Lung (tissue), 12 donors: Measurements from ENCODE around the gene CELF3. TPM values are rescaled to one million over a fixed set of nuclear protein-coding genes. Genes with fewer than 3 reads are reported as not detected.

Experiments
- ATAC-seq: fragments of 200-7000 bp; cut with Tn5 transposase; one replicate; pipeline ENCODE4 v1.9.1; 2020; ENCODE audit warnings: moderate number of reproducible peaks; ENCODE audit not compliant: insufficient read depth, low FRiP score
- DNase-seq, 3 donors: peaks; one replicate each; pipeline ENCODE4 v3.0.0-alpha.2; 2013 to 2017
- H3K27ac ChIP-seq, 2 donors: one replicate each; pipeline ENCODE4 v1.5.1; 2013; ENCODE audit warnings: mild to moderate bottlenecking in 2 of 2, moderate library complexity in 2 of 2, control low read depth in 1 of 2, inconsistent platforms in 1 of 2, low read depth in 1 of 2, low read length in 1 of 2
- H3K27me3 ChIP-seq, 3 donors: one replicate each; pipeline ENCODE4 v1.5.1; 2013; ENCODE audit warnings: low read length in 2 of 3; ENCODE audit not compliant: control insufficient read depth in 3 of 3, insufficient read depth in 3 of 3
- H3K36me3 ChIP-seq, 4 donors: one replicate each; pipeline ENCODE4 v1.5.1; 2013; ENCODE audit warnings: low read length in 4 of 4, mild to moderate bottlenecking in 1 of 4, moderate library complexity in 1 of 4; ENCODE audit not compliant: control insufficient read depth in 4 of 4, insufficient read depth in 4 of 4
- H3K4me1 ChIP-seq, 5 donors: one replicate each; pipeline ENCODE4 v1.5.1; 2013; ENCODE audit warnings: low read length in 5 of 5, mild to moderate bottlenecking in 2 of 5, moderate library complexity in 1 of 5; ENCODE audit not compliant: control insufficient read depth in 5 of 5, insufficient read depth in 5 of 5
- H3K4me3 ChIP-seq: one replicate; pipeline ENCODE4 v1.5.1; 2013; ENCODE audit warnings: mild to moderate bottlenecking, control low read depth, moderate library complexity
- H3K9ac ChIP-seq, 2 donors: one replicate each; pipeline ENCODE4 v1.5.1; 2013; ENCODE audit warnings: low read length in 2 of 2, control low read depth in 1 of 2; ENCODE audit not compliant: insufficient read depth in 1 of 2
- H3K9me3 ChIP-seq, 4 donors: one replicate each; pipeline ENCODE4 v1.5.1; 2013; ENCODE audit warnings: low read length in 3 of 4, mild to moderate bottlenecking in 1 of 4, moderate library complexity in 1 of 4; ENCODE audit not compliant: control insufficient read depth in 4 of 4, insufficient read depth in 3 of 4
- WGBS, 2 donors: extraction: QIAGEN DNeasy Blood & Tissue Kit; methylation state at CpG; one replicate each; pipeline ENCODE4 v1.1.7; 2013; 5-methylcytosine and 5-hydroxymethylcytosine counted together
- polyA plus RNA-seq, 2 donors: library from polyadenylated mRNA; stranded (reverse); fragments of 200-250 nt; gene quantifications; one replicate each; pipeline ENCODE4 v1.2.1, GENCODE V29; 2013
- total RNA-seq, 2 donors: library from RNA; depleted of rRNA in 1 of 2; stranded (reverse); fragments of >200 nt in 1 of 2; gene quantifications; one replicate each; pipeline ENCODE4 v1.2.1, GENCODE V29; 2014 to 2021
- TF ChIP-seq, protein P1 (sequence below): IDR thresholded peaks from 2 replicates; pipeline ENCODE4 v1.5.1; 2012; ENCODE audit warnings: mild to moderate bottlenecking; ENCODE audit errors: control extremely low read depth, extremely low read depth
- donor health status: control.
- donor health status: control.
- donor health status: Bipolar disorder and iron deficiency.
- donor health status: healthy.
- donor health status: DM: yes; HTN: yes; CAD: no.

Gene CELF3
- total and polyA plus RNA-seq, 4 donors: 0.06 to 0.31 (median 0.10) TPM

GRCh38 chr1:151720125-151720524 is 3.5 kb upstream of the CELF3 start:
- Histone ChIP-seq H3K27me3 (peaks cover 0 to 25% (median 24%) of the 10 kb centered on the region in 3 donors), H3K9ac (no peak overlapping the region)

DNA sequence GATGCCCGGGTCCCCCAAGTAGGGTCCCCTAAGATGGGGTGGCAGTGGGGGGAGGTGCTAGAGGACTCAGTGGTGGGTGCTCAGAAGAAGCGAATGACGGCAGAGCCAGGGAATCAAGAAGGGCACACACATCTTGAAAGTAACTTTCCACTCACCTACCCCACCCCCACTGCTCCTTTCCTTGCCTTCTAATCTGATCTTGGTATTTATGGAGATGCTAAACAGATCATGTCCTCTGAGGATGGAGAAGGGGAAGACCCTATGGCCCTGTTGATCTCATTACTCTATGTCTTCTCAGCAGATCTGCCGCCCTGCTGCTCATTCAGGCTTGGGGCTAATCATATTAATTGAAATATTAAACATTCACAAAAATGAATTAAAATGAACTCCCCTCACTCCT is 2.1 kb upstream of the CELF3 start:
- TF ChIP-seq, protein P1, sequence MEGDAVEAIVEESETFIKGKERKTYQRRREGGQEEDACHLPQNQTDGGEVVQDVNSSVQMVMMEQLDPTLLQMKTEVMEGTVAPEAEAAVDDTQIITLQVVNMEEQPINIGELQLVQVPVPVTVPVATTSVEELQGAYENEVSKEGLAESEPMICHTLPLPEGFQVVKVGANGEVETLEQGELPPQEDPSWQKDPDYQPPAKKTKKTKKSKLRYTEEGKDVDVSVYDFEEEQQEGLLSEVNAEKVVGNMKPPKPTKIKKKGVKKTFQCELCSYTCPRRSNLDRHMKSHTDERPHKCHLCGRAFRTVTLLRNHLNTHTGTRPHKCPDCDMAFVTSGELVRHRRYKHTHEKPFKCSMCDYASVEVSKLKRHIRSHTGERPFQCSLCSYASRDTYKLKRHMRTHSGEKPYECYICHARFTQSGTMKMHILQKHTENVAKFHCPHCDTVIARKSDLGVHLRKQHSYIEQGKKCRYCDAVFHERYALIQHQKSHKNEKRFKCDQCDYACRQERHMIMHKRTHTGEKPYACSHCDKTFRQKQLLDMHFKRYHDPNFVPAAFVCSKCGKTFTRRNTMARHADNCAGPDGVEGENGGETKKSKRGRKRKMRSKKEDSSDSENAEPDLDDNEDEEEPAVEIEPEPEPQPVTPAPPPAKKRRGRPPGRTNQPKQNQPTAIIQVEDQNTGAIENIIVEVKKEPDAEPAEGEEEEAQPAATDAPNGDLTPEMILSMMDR: no peak

More at GRCh38 chr1:151720125-151720524, 3.5 kb upstream of the CELF3 start:
- Histone ChIP-seq H3K4me1 (peaks cover 3 to 23% (median 13%) of the 10 kb centered on the region in 5 donors), H3K36me3 (no peaks in the 10 kb centered on the region), H3K9me3 (no peaks in the 10 kb centered on the region), H3K4me3 (no peak overlapping the region), H3K27ac (no peak overlapping the region)
- ATAC-seq (no peak), DNase-seq (no peak)
- WGBS, 2 donors: 17 to 39% methylated on average over 1 of the region's 1 CpG
- TF ChIP-seq, protein P1: no peak

GRCh38 chr1:151718011-151718431 is 1.4 kb upstream of the CELF3 start:
- H3K27me3 ChIP-seq: peaks cover 0 to 24% (median 18%) of the 10 kb centered on the region in 3 donors
- DNase-seq (peak in 2 of 3 donors; percentile 24 to 64), ATAC-seq (no peak)
- no peak overlapping the region for H3K9ac ChIP-seq
- H3K4me3 ChIP-seq: no peak overlapping the region
- peaks cover 3 to 23% (median 16%) of the 10 kb centered on the region in 5 donors for H3K4me1 ChIP-seq
- H3K27ac ChIP-seq: no peak overlapping the region
- TF ChIP-seq, protein P1: no peak
- WGBS, 2 donors: 40 to 45% methylated on average over 4 of the region's 4 CpGs
- H3K9me3 ChIP-seq: no peaks in the 10 kb centered on the region
- H3K36me3 ChIP-seq: no peaks in the 10 kb centered on the region

More for the DNA sequence above, 2.1 kb upstream of the CELF3 start:
- Histone ChIP-seq H3K9ac (no peak overlapping the region), H3K9me3 (no peaks in the 10 kb centered on the region), H3K27me3 (peaks cover 0 to 24% (median 18%) of the 10 kb centered on the region in 3 donors), H3K4me3 (no peak overlapping the region), H3K36me3 (no peaks in the 10 kb centered on the region), H3K4me1 (peaks cover 3 to 23% (median 13%) of the 10 kb centered on the region in 5 donors), H3K27ac (no peak overlapping the region)
- ATAC-seq (no peak), DNase-seq (no peak)
- WGBS, 2 donors: 68 to 90% methylated on average over 4 of the region's 4 CpGs

GRCh38 chr1:151716405-151716762 is 219 bp downstream of the CELF3 start:
- H3K27me3 ChIP-seq: peaks cover 0 to 14% (median 14%) of the 10 kb centered on the region in 3 donors
- H3K36me3 ChIP-seq: no peaks in the 10 kb centered on the region
- H3K27ac ChIP-seq: no peak overlapping the region
- 0 to 7% methylated on average over 6 to 11 of the region's 11 CpGs for WGBS, 2 donors
- ATAC-seq (no peak), DNase-seq (no peak)
- no peak overlapping the region for H3K9ac ChIP-seq
- H3K4me3 ChIP-seq: no peak overlapping the region
- H3K4me1 ChIP-seq: peaks cover 2 to 19% (median 17%) of the 10 kb centered on the region in 5 donors
- H3K9me3 ChIP-seq: no peaks in the 10 kb centered on the region
- TF ChIP-seq, protein P1: no peak
